H9 (cell line): ENCODE data around the gene LHFPL2. TPM values are rescaled to one million over a fixed set of nuclear protein-coding genes. Genes with fewer than 3 reads are reported as not detected.
A peak's percentile ranks its signal among the peaks of the same experiment; 100 is the strongest.

Experiments
- DNase-seq: peaks from one replicate; pipeline ENCODE4 v3.0.0-alpha.2; 2017
- H2AFZ ChIP-seq: one replicate; pipeline ENCODE4 v1.6.1; 2013; ENCODE audit warnings: mild to moderate bottlenecking, low read length, control low read depth, moderate library complexity
- H2AK5ac ChIP-seq: 2 replicates; pipeline ENCODE4 v1.6.1; 2013; ENCODE audit warnings: low read length, control low read depth, mixed read lengths; ENCODE audit not compliant: insufficient read length
- H2BK120ac ChIP-seq: one replicate; pipeline ENCODE4 v1.6.1; 2013; ENCODE audit warnings: low read depth, mild to moderate bottlenecking, low read length, control low read depth, inconsistent platforms; ENCODE audit not compliant: poor library complexity, severe bottlenecking
- H2BK12ac ChIP-seq: 2 replicates; pipeline ENCODE4 v1.6.1; 2013; ENCODE audit warnings: low read length, control low read depth, mixed read lengths, low read depth; ENCODE audit not compliant: insufficient read length
- H2BK15ac ChIP-seq: 2 replicates; pipeline ENCODE4 v1.6.1; 2013; ENCODE audit warnings: low read depth, low read length, control low read depth
- H2BK20ac ChIP-seq: one replicate; pipeline ENCODE4 v1.6.1; 2013; ENCODE audit warnings: low read depth, mild to moderate bottlenecking, low read length, control low read depth, inconsistent platforms; ENCODE audit not compliant: poor library complexity, severe bottlenecking
- H2BK5ac ChIP-seq: 2 replicates; pipeline ENCODE4 v1.6.1; 2013; ENCODE audit warnings: low read length, control low read depth, mixed read lengths; ENCODE audit not compliant: insufficient read length
- H3K14ac ChIP-seq: 2 replicates; pipeline ENCODE4 v1.6.1; 2013; ENCODE audit warnings: low read length, control low read depth; ENCODE audit not compliant: insufficient read depth
- H3K18ac ChIP-seq: 2 replicates; pipeline ENCODE4 v1.6.1; 2013; ENCODE audit warnings: low read depth, mild to moderate bottlenecking, mixed read lengths, low read length, control low read depth; ENCODE audit not compliant: insufficient read length
- H3K23ac ChIP-seq: 2 replicates; pipeline ENCODE4 v1.6.1; 2013; ENCODE audit warnings: low read length, control low read depth, mixed read lengths, low read depth; ENCODE audit not compliant: insufficient read length
- H3K23me2 ChIP-seq: 2 replicates; pipeline ENCODE4 v1.6.1; 2013; ENCODE audit warnings: low read depth, mild to moderate bottlenecking, mixed read lengths, low read length, control low read depth; ENCODE audit not compliant: insufficient read length, poor library complexity, severe bottlenecking
- H3K27ac ChIP-seq: 2 replicates; pipeline ENCODE4 v1.5.1; 2013; ENCODE audit warnings: low read length, control low read depth, mixed read lengths, low read depth; ENCODE audit not compliant: insufficient read length
- H3K27me3 ChIP-seq: 2 replicates; pipeline ENCODE4 v1.6.1; 2013; ENCODE audit warnings: low read length, control low read depth, inconsistent platforms; ENCODE audit not compliant: insufficient read depth
- H3K4ac ChIP-seq: 2 replicates; pipeline ENCODE4 v1.6.1; 2013; ENCODE audit warnings: low read depth, mild to moderate bottlenecking, control low read depth, inconsistent platforms, low read length, moderate library complexity
- H3K4me1 ChIP-seq: 2 replicates; pipeline ENCODE4 v1.6.1; 2013; ENCODE audit warnings: low read length, control low read depth, inconsistent platforms; ENCODE audit not compliant: insufficient read depth
- H3K4me2 ChIP-seq: 2 replicates; pipeline ENCODE4 v1.6.1; 2013; ENCODE audit warnings: low read length, control low read depth, mixed read lengths; ENCODE audit not compliant: insufficient read length, insufficient read depth
- H3K56ac ChIP-seq: 2 replicates; pipeline ENCODE4 v1.6.1; 2013; ENCODE audit warnings: low read depth, mild to moderate bottlenecking, mixed read lengths, low read length, control low read depth; ENCODE audit not compliant: insufficient read length
- H3K79me1 ChIP-seq: 2 replicates; pipeline ENCODE4 v1.6.1; 2013; ENCODE audit warnings: low read depth, mild to moderate bottlenecking, moderate library complexity, low read length, control low read depth, inconsistent platforms; ENCODE audit not compliant: insufficient read depth, poor library complexity, severe bottlenecking
- H3K79me2 ChIP-seq: 2 replicates; pipeline ENCODE4 v1.6.1; 2013; ENCODE audit warnings: low read length, control low read depth, inconsistent platforms; ENCODE audit not compliant: insufficient read depth
- H3K9ac ChIP-seq: 2 replicates; pipeline ENCODE4 v1.6.1; 2013; ENCODE audit warnings: low read length, control low read depth, mixed read lengths; ENCODE audit not compliant: insufficient read length; ENCODE audit errors: extremely low read depth
- H3K9me3 ChIP-seq: one replicate; pipeline ENCODE4 v1.6.1; 2013; ENCODE audit warnings: low read depth, low read length, inconsistent platforms; ENCODE audit not compliant: control insufficient read depth
- H3T11ph ChIP-seq: one replicate; pipeline ENCODE4 v1.6.1; 2013; ENCODE audit warnings: mild to moderate bottlenecking, low read length, control low read depth, inconsistent platforms
- H4K20me1 ChIP-seq: one replicate; pipeline ENCODE4 v1.6.1; 2013; ENCODE audit not compliant: control insufficient read depth, insufficient read length, insufficient read depth
- H4K5ac ChIP-seq: 2 replicates; pipeline ENCODE4 v1.6.1; 2013; ENCODE audit warnings: low read depth, mild to moderate bottlenecking, mixed read lengths, low read length, control low read depth; ENCODE audit not compliant: insufficient read length
- H4K8ac ChIP-seq: replicated peaks from 2 replicates; pipeline ENCODE4 v1.6.1; 2013; ENCODE audit warnings: low read length, control low read depth, mixed read lengths, low read depth; ENCODE audit not compliant: insufficient read length
- H4K91ac ChIP-seq: 2 replicates; pipeline ENCODE4 v1.6.1; 2013; ENCODE audit warnings: low read depth, mild to moderate bottlenecking, moderate library complexity, mixed read lengths, low read length, control low read depth; ENCODE audit not compliant: insufficient read length
- H3K27ac Mint-ChIP-seq, 3 experiments: 2 replicates in 2 of 3; 3 replicates in 1 of 3; pipeline ENCODE4 v1.8.0; 2020 to 2021; ENCODE audit warnings: mixed read lengths in 3 of 3, mild to moderate bottlenecking in 1 of 3, moderate library complexity in 1 of 3
- H3K27me3 Mint-ChIP-seq: 2 replicates; pipeline ENCODE4 v1.8.0; 2021; ENCODE audit warnings: low read depth, mild to moderate bottlenecking, moderate library complexity, mixed read lengths
- H3K36me3 Mint-ChIP-seq, 3 experiments: 2 replicates in 2 of 3; 3 replicates in 1 of 3; pipeline ENCODE4 v1.8.0; 2020 to 2021; ENCODE audit warnings: low read depth in 3 of 3, mixed read lengths in 3 of 3; ENCODE audit not compliant: insufficient read depth in 1 of 3
- H3K4me1 Mint-ChIP-seq, 2 experiments: 2 replicates each; pipeline ENCODE4 v1.8.0; 2020; ENCODE audit warnings: mixed read lengths in 2 of 2
- H3K4me3 Mint-ChIP-seq, 2 experiments: 2 replicates in 1 of 2; 3 replicates in 1 of 2; pipeline ENCODE4 v1.8.0; 2020 to 2021; ENCODE audit warnings: mild to moderate bottlenecking in 2 of 2, mixed read lengths in 2 of 2, moderate library complexity in 1 of 2
- H3K9me3 Mint-ChIP-seq, 2 experiments: 2 replicates in 1 of 2; 3 replicates in 1 of 2; pipeline ENCODE4 v1.8.0; 2020; ENCODE audit warnings: mild to moderate bottlenecking in 2 of 2, mixed read lengths in 2 of 2, moderate library complexity in 1 of 2
- CTCF ChIP-seq: fragments of 200-600 bp; sonication (generic); conservative IDR thresholded peaks from 3 replicates; pipeline ENCODE4 v1.8.0; 2021; ENCODE audit warnings: antibody characterized with exemption, mild to moderate bottlenecking
- WGBS: extraction: QIAGEN DNeasy Blood & Tissue Kit; methylation state at CpG from one replicate; pipeline ENCODE4 v1.1.7; 2013; ENCODE audit warnings: missing lambda C conversion rate, low lambda C conversion rate, mixed read lengths; ENCODE audit not compliant: insufficient read length; ENCODE audit errors: extremely low coverage; 5-methylcytosine and 5-hydroxymethylcytosine counted together
- total RNA-seq: library from RNA; stranded (reverse); gene quantifications from 2 replicates; pipeline ENCODE4 v1.2.1, GENCODE V29; 2021

Gene LHFPL2
- total RNA-seq, 1 experiment from 2014 or later, result 26.3 TPM

GRCh38 chr5:78624992-78625391, 23.6 kb downstream of the LHFPL2 start:
- H3K4ac ChIP-seq, result no peak overlapping the region
- no peak overlapping the region for H3K9ac ChIP-seq
- H3K23me2 ChIP-seq, result no peaks in the 10 kb centered on the region
- Mint-ChIP-seq H3K9me3 (peaks cover 14 to 22% of the 10 kb centered on the region in 2 experiments), H3K27me3 (no peaks in the 10 kb centered on the region), H3K36me3 (peaks cover 52 to 63% (median 53%) of the 10 kb centered on the region in 3 experiments), H3K4me3 (no peak overlapping the region), H3K27ac (peak overlapping the region in 2 of 3 experiments; percentile 29 to 62; a peak in 2 of 7 replicates), H3K4me1 (peaks cover 5 to 12% of the 10 kb centered on the region in 2 experiments)
- H2BK120ac ChIP-seq, result no peak overlapping the region
- H3K4me2 ChIP-seq, result no peak overlapping the region
- TF ChIP-seq CTCF, result no peak
- H3T11ph ChIP-seq, result no peak overlapping the region
- no peak overlapping the region for H2BK12ac ChIP-seq
- no peak overlapping the region for H2AFZ ChIP-seq
- no peak overlapping the region for H3K14ac ChIP-seq
- H3K9me3 ChIP-seq, result peaks cover 9% of the 10 kb centered on the region
- no peak overlapping the region for H2AK5ac ChIP-seq
- H3K79me2 ChIP-seq, result peaks cover 23% of the 10 kb centered on the region
- no peak overlapping the region for H3K56ac ChIP-seq
- H2BK15ac ChIP-seq, result no peak overlapping the region
- no peaks in the 10 kb centered on the region for H4K20me1 ChIP-seq
- no peaks in the 10 kb centered on the region for H3K27me3 ChIP-seq
- no peak overlapping the region for H4K5ac ChIP-seq
- no peak overlapping the region for H4K8ac ChIP-seq
- no peaks in the 10 kb centered on the region for H3K4me1 ChIP-seq
- no peak for DNase-seq
- H2BK20ac ChIP-seq, result no peak overlapping the region
- H3K79me1 ChIP-seq, result peaks cover 4% of the 10 kb centered on the region
- H2BK5ac ChIP-seq, result no peak overlapping the region
- WGBS, result no CpG with 5 or more reads among the region's 4 CpGs
- no peak overlapping the region for H3K18ac ChIP-seq
- H3K27ac ChIP-seq, result no peak overlapping the region
- no peak overlapping the region for H3K23ac ChIP-seq
- H4K91ac ChIP-seq, result no peak overlapping the region
